GM12874 (cell line): ENCODE data around the gene DRG2.

Experiments
- CTCF ChIP-seq: IDR thresholded peaks from 2 replicates; pipeline ENCODE4 v1.5.1; 2011; ENCODE audit warnings: low read depth, mild to moderate bottlenecking, control low read depth, low read length, moderate library complexity; ENCODE audit not compliant: insufficient read depth

The DRG2 gene

GRCh38 chr17:18087610-18088491, at the start of gene DRG2:
Gene DRG2 (plus strand): TSS chr17:18087948. CDS start chr17:18088024, 76 bp downstream.
- no peak for TF ChIP-seq CTCF

- no peak for TF ChIP-seq CTCF
Measured at GRCh38 chr17:18038149-18038850, 49.4 kb upstream of the DRG2 start.

GRCh38 chr17:18038861-18039534, 48.8 kb upstream of the DRG2 start, which contains the start of the genes ATPAF2 and GID4:
Gene ATPAF2 (minus strand): TSS chr17:18039168. CDS start chr17:18039013, 155 bp downstream.
Gene GID4 (plus strand): TSS chr17:18039408. CDS start chr17:18039465, 57 bp downstream.
- TF ChIP-seq CTCF = 0 out of 2 replicates have a peak, but pooled peaks have one; percentile 14

- no peak for TF ChIP-seq CTCF
Measured at GRCh38 chr17:18039535-18040260, 48.0 kb upstream of the DRG2 start.

- no peak for TF ChIP-seq CTCF
Measured at GRCh38 chr17:18040261-18040858, 47.4 kb upstream of the DRG2 start.

GRCh38 chr17:18041776-18042175, 46.0 kb upstream of the DRG2 start:
- TF ChIP-seq CTCF = no peak
